Liver (tissue), 3 donors: ENCODE measurements around the gene SIM2.

Experiments
- ATF3 ChIP-seq: IDR thresholded peaks from 2 replicates; pipeline ENCODE4 v1.6.1; 2016; ENCODE audit warnings: antibody characterized with exemption
- CTCF ChIP-seq: fragments of 150-350 bp; IDR thresholded peaks from 2 replicates; pipeline ENCODE4 v1.5.1; 2017; ENCODE audit warnings: improper control_type of control experiment, low read depth, low read length; ENCODE audit not compliant: missing input control
- HNF4G ChIP-seq: IDR thresholded peaks from 2 replicates; pipeline ENCODE4 v1.6.1; 2016; ENCODE audit warnings: antibody characterized with exemption
- JUND ChIP-seq, 2 donors: IDR thresholded peaks; 2 replicates each; pipeline ENCODE4 v1.6.1; 2016; ENCODE audit warnings: antibody characterized with exemption in 2 of 2
- NR2F2 ChIP-seq: IDR thresholded peaks from 2 replicates; pipeline ENCODE4 v1.6.1; 2016; ENCODE audit warnings: antibody characterized with exemption
- RAD21 ChIP-seq, 2 donors: IDR thresholded peaks; 2 replicates each; pipeline ENCODE4 v1.6.1; 2016; ENCODE audit warnings: antibody characterized with exemption in 2 of 2, mild to moderate bottlenecking in 2 of 2
- SP1 ChIP-seq: IDR thresholded peaks from 2 replicates; pipeline ENCODE4 v1.6.1; 2018; ENCODE audit warnings: antibody characterized with exemption, mild to moderate bottlenecking
- TAF1 ChIP-seq: conservative IDR thresholded peaks from 2 replicates; pipeline ENCODE4 v1.6.1; 2016; ENCODE audit warnings: antibody characterized with exemption, mild to moderate bottlenecking
- ZBTB33 ChIP-seq: IDR thresholded peaks from 2 replicates; pipeline ENCODE4 v1.6.1; 2016; ENCODE audit warnings: antibody characterized with exemption
- TF ChIP-seq, protein P1 (sequence below): IDR thresholded peaks from 2 replicates; pipeline ENCODE4 v1.6.1; 2016; ENCODE audit warnings: antibody characterized with exemption
- TF ChIP-seq, protein P2 (sequence below): IDR thresholded peaks from 2 replicates; pipeline ENCODE4 v1.6.1; 2016; ENCODE audit warnings: antibody characterized with exemption, mild to moderate bottlenecking
- donor health status: healthy.
- donor health status: healthy.

DNA sequence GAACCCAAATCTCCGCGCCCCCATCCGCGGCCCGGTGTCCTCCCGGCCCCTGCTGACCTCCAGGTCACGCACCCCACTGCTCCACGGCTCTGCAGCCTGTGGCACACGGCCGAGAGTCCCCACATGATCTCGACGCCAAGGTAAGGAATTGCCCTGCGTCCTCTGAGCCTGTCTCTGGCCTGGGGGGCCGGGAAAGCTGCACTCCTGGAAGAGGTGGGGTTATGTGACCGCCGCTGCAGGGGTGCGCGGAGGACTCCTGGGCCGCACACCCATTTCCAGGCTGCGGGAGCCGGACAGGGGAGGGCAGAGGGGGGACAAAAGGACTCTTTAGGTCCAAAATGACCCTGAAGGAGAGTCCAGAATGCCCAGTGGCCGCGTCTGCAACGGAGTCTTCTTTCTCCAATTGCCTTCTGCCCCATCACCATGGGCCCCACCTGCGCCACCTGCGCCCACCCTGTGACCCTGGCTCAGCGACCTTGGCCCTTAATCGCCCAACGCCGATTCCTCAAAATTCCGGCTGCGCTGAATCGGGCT is 997 bp upstream of the SIM2 start:
- TF ChIP-seq SP1, result no peak
- TF ChIP-seq CTCF, result no peak
- no peak for TF ChIP-seq ATF3
- no peak for TF ChIP-seq NR2F2
- no peak for TF ChIP-seq JUND (IDR thresholded peaks at IDR 0.05)
- no peak for TF ChIP-seq ZBTB33
- TF ChIP-seq, protein P1, sequence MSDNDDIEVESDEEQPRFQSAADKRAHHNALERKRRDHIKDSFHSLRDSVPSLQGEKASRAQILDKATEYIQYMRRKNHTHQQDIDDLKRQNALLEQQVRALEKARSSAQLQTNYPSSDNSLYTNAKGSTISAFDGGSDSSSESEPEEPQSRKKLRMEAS, result no peak
- TF ChIP-seq RAD21 (IDR thresholded peaks at IDR 0.05), result no peak
- no peak for TF ChIP-seq HNF4G
- TF ChIP-seq TAF1, result no peak
- TF ChIP-seq, protein P2, sequence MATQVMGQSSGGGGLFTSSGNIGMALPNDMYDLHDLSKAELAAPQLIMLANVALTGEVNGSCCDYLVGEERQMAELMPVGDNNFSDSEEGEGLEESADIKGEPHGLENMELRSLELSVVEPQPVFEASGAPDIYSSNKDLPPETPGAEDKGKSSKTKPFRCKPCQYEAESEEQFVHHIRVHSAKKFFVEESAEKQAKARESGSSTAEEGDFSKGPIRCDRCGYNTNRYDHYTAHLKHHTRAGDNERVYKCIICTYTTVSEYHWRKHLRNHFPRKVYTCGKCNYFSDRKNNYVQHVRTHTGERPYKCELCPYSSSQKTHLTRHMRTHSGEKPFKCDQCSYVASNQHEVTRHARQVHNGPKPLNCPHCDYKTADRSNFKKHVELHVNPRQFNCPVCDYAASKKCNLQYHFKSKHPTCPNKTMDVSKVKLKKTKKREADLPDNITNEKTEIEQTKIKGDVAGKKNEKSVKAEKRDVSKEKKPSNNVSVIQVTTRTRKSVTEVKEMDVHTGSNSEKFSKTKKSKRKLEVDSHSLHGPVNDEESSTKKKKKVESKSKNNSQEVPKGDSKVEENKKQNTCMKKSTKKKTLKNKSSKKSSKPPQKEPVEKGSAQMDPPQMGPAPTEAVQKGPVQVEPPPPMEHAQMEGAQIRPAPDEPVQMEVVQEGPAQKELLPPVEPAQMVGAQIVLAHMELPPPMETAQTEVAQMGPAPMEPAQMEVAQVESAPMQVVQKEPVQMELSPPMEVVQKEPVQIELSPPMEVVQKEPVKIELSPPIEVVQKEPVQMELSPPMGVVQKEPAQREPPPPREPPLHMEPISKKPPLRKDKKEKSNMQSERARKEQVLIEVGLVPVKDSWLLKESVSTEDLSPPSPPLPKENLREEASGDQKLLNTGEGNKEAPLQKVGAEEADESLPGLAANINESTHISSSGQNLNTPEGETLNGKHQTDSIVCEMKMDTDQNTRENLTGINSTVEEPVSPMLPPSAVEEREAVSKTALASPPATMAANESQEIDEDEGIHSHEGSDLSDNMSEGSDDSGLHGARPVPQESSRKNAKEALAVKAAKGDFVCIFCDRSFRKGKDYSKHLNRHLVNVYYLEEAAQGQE, result no peak
